C4-2B (cell line): ENCODE results near the gene ACKR2.
"Not testable (repeated sequence)": the region's sequence is repeated elsewhere in the genome, so short reads cannot be mapped to it uniquely, and the experiment has no call there.

Source experiments
- H3K27ac ChIP-seq: fragments of 450-650 bp; 2 replicates; pipeline ENCODE4 v1.5.1; 2017
- CTCF ChIP-seq: fragments of 450-650 bp; conservative IDR thresholded peaks from 2 replicates; pipeline ENCODE4 v1.5.1; 2017; ENCODE audit warnings: mild to moderate bottlenecking
- ZFX ChIP-seq: fragments of 450-650 bp; IDR thresholded peaks from 2 replicates; pipeline ENCODE4 v1.6.1; 2017

ACKR2 gene

GRCh38 chr3:42876940-42877720 is 67.9 kb downstream of the ACKR2 start:
- H3K27ac ChIP-seq = no peak overlapping the region
- TF ChIP-seq ZFX (no peak), CTCF (no peak)

GRCh38 chr3:42877881-42878280 is 68.6 kb downstream of the ACKR2 start:
- no peak overlapping the region for H3K27ac ChIP-seq
- TF ChIP-seq ZFX = no peak
- no peak for TF ChIP-seq CTCF

DNA sequence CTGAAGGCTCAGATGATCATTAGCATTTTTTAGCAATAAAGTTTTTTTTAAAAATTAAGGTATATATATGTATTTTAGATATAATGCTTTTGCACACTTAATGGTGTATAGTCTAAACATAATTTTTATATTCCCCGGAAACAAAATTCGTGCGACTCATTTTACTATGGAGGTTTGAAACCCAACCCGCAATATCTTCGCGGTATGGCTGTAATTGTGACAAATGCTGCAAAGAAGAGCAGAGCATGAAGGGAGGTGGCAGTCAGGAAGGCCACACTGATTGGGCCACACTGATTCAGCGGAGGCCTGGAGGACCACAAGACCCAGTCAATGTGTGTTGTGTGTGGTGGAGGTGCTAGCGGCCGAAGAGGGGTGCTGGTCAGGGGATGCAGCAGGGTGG is 70.9 kb downstream of the ACKR2 start:
- H3K27ac ChIP-seq = peak overlapping the region; percentile 34; the same call in 1 of the 2 replicates
- TF ChIP-seq ZFX = no peak
- no peak for TF ChIP-seq CTCF

DNA sequence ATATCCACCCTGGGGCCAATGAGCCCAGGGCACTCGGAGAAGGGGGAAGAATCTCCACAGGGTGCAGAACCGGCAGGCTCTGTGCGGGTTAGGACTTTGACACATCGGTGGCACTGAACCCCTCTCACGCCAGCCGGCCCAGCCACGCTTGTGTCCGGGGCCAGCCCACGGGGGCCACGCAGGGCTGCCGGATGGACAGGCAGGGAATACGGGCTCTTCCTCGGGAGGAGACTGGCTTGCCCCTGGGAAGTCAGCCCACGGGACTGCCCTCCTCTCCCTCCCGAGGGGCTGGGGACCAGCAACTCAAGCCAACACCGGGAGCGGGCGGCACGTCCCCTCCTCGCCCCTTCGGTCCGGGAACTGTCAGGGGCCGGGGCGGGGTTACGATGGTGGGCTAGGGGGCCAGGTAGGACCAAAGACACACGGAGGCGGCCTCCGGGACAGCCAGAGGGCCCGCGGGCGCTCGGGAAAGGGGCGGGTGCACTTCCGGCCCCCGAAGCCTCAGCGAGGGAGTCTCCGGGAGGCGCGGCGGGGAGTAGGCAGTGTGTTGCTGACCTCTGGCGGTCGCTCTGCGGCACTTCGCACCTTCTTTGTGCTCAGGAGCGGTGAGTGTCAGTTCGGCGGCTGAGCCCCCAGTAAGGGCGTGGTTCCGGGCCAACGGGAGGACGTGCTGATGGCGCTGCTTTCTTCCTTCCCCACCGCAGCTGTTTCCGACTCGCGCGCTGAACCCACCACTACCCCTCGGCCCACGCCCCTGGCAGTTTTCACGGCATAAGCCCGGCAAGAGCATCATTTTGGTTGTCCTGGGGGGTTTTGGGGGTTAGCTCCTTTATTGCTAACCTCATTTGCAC is 71.6 kb downstream of the ACKR2 start:
- TF ChIP-seq ZFX (no peak), CTCF (peak; percentile 89)
- H3K27ac ChIP-seq = peak overlapping the region; percentile 34

- not testable (repeated sequence) for H3K27ac ChIP-seq
Measured at GRCh38 chr3:42883251-42883930, 74.1 kb downstream of the ACKR2 start.

DNA sequence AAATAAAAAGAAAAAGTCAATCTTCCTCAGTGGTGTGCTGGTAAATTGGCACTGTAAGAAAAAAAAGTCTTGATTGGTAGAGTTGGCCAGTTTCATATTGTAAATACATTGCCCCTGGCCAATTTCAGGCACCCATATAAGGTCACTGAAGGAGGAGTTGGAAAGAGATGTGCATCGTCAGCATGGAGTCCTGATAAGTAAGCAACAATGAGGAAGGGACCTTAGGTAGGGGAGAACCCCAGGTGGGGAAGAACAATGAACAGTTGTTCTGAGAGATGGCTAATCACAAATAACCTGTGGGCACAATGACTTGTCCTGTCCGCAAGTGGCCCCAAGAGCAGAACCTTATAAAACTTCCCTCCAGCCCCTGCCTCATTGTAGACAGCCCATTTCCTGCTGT is 75.1 kb downstream of the ACKR2 start:
- H3K27ac ChIP-seq = no peak overlapping the region
- TF ChIP-seq CTCF (no peak), ZFX (no peak)

DNA sequence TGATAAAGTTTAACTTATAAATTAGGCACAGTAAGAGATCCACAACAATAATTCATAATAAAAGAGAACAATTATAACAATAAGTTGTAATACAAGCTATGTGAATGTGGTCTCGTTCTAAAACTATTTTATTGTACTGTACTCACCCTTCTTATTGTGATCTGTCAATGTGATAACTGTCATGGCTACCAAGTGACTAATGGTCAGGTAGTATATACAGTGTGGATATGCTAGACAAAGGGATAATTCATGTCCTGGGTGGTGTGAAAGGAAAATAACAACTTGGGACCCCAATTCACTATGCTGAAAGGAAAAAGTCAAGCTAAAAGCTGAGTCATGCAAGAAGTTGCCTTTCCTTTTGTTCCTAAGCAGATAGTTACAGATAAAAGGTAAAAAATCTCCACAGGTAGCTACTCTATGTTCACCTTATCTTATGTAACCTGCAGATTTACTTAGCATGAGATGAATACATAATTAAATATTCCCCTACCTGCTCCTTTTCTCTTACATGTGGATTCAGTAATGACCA is 77.1 kb downstream of the ACKR2 start:
- no peak for TF ChIP-seq ZFX

DNA sequence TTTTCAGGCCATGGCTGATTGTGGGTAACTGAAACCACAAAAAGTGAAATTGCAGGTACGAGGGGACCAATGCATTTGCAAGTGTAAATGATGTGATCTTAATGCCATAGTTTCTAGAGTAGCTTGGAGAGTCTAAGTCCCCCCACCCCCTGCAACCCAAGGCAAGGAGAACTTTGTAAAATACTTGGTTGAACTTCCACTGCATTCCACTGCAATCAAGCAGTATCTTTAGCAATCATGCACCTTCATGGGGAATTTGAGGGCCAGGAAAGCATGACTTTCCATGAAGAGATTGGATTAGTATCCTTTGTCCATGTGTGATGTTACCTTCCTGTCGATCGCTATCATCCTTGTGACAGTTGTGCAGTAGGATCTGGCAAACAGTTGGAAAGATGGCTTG is 77.8 kb downstream of the ACKR2 start:
- no peak overlapping the region for H3K27ac ChIP-seq
- no peak for TF ChIP-seq ZFX
- TF ChIP-seq CTCF = no peak

More for the DNA sequence above, 77.1 kb downstream of the ACKR2 start:
- H3K27ac ChIP-seq = no peak overlapping the region
